HuH-7.5 (cell line): Measurements from ENCODE around the gene EXOG.
"Not testable (repeated sequence)": the region's sequence is repeated elsewhere in the genome, so short reads cannot be mapped to it uniquely, and the experiment has no call there.

Experiments used
- DNase-seq: peaks from one replicate; pipeline ENCODE4 v3.0.0; 2011; ENCODE audit warnings: low spot score

Gene EXOG

DNA sequence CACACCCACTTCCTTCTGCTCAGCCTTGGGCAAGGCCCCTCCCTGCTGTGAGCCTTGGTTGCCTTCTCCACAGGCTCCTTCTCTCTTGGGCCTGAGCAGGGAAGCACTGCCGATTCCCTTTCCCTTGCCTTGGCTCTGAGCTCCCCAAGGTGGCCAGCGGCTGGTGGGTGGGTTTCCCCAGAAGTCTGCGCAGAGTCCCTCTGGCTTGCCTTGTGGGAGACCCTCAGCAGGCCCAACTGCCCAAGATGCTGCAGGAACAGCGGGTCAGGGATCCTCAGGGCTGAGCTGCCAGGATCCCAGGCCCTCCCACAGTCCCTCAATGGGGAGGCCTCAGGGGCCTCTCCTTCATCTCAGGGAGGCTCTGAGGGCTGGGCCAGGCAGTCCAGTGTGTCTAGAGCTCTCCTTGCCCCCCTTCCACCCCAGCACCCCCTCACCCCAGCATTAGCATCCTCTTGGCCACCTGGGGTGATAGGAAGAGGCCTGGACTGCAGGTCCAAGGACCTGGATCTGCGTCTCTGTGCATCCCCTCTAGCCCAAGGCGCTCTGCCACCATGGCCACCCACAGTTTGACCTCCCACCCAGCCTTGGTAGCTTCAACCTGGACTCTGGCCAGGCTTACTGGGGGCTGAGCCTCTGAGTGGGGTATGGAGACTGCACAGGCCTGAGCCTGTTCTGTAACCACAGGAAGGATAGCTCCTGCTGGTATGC lies 68.6 kb downstream of the EXOG start:
- no peak for DNase-seq

GRCh38 chr3:38565339-38566214 lies 69.4 kb downstream of the EXOG start:
- DNase-seq = no peak

DNA sequence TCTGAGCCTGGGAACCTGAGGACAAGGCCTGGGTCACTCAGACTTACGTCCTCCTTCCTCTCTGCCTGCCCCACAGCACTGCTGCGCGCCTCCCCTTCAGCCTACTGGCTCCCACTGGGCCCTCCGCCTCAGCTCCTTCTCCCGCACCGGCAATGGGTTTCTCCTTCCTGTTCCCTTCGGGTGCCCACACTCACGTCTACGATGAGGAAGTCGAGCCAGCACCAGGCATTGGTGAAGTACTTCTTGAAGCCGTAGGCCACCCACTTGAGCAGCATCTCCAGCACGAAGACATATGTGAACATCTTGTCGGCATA lies 70.0 kb downstream of the EXOG start:
- no peak for DNase-seq

DNA sequence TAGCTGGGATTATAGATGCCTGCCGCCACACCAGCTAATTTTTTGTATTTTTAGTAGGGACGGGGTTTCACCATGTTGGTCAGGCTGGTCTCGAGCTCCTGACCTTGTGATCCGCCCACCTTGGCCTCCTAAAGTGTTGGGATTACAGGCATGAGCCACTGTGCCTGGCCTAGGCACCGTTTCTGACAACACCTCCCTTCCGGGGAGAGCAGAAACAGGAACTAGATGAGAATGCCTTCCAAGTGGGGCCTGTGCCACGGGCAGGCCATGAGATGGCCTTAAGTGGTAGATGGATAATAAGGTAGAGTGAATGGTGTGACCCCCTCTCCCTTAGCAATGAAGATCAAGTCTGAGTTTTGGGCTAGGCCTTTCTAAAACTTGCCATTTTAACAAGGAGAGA lies 70.7 kb downstream of the EXOG start:
- not testable (repeated sequence) for DNase-seq

DNA sequence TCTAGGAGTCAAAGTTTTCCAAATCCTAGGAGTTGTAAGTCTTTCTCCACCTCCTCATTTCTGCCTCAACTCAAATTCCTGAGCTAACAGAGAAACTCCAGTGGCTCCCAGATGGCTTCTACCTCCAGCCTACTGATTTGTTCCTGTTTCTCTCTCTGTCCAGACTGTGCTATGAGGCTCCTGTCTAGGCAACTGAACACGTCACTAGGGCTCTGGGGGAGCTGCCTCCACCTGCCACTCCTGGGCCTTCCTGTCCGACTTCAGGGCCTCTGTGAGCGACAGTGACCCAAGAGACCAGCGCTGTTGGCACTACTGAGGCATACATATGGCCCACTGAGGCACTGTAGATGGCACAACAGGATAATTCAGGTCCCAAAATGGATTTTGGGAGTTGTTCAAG lies 71.4 kb downstream of the EXOG start:
- no peak for DNase-seq

- no peak for DNase-seq
Measured at GRCh38 chr3:38573111-38573510, 77.0 kb downstream of the EXOG start.

- DNase-seq = no peak
Measured at GRCh38 chr3:38573556-38573955, 77.4 kb downstream of the EXOG start.

DNA sequence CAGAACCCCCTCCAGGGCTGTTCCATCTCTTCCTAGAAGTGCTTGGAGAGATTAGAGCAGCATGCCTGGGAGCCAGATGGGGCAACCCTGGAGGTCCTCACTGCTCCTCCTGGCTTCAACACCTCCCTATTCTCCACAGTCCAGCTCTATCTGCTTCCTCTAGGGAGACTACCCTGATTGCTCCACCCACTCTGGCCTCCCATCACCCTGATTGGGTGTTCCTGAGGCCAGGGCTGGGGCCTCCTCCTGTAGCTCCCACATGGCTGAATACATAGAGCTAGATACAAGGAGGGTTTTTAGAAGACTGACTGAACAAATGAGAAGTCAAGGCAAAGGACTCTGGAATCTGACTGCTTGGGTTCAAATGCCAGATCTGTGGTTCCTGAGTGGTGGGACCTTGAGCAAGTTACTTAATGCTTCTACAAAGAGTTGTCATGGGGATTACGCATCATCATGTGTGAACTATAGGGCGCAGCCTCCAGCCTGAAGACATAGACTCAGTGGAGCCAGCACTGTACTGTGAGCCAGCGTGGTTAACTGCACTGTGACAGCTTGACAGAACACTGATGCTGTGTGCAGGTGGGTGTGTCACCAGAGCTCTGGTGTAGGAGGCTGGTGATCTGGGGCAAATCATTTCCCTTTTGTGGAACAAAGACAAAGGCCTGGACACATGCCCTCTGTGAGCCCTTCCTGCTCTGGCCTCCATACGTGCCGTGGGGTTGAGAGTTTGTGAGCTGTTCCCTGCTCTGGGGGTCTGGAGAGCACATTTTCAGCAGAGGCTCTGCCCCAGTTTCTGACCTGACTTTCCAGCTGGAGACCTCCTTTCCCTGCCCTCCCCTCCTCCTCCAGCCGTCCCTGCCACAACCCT lies 78.5 kb downstream of the EXOG start:
- DNase-seq = no peak

DNA sequence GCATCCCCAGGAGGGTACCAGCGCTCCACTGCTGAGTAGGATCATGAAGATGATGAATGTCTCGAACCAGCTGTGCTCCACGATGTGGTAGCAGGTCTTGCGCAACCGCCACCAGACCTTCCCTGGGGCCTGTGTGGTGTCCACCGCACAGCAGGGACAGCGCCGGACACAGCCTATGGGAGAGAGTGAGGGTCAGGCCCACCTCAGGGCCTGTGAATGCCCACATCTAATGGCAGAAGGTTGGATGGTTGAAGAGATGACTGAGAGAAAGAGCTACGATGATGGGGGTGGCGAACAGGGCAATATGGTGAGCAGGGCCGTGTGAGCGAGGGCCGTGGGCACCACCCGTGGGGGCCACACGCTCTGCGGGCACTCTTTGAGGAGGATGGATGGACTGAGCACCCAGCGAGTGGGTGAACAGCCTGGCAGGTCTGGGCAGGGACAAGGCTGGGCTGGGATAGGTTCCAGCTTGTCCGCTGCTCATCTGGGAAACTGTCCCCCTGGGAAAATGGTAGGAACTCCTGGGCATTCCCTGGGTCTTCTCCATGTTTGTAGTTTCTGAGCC lies 79.2 kb downstream of the EXOG start:
- no peak for DNase-seq
